ENCODE results near the gene AUH. TPM values are rescaled to one million over a fixed set of nuclear protein-coding genes. Genes with fewer than 3 reads are reported as not detected.
"Not testable (repeated sequence)": the region's sequence is repeated elsewhere in the genome, so short reads cannot be mapped to it uniquely, and the experiment has no call there.

Gene AUH
- polyA plus RNA-seq, 1 donor = 41.5 TPM

DNA sequence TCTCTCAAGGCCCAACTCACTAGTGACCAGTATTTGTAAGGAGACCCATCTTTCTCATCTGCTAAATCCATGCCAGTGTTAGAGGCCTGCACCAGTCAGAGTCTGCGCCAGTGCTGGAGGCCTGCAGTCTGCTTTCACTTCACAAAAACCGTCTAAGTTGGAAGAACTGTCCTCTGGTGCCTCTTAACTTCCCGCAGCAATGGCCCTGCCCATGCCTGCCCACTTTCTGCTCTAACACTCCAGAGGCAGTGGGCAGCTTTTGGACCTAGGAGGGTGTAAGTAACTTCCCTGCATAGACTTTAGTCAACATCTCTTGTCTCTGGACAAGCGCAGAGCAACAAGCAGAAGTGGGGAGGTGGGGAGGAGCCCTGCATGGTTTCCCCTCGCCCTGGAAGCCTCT, 152.9 kb downstream of the AUH start:
- DNase-seq = no peak

DNA sequence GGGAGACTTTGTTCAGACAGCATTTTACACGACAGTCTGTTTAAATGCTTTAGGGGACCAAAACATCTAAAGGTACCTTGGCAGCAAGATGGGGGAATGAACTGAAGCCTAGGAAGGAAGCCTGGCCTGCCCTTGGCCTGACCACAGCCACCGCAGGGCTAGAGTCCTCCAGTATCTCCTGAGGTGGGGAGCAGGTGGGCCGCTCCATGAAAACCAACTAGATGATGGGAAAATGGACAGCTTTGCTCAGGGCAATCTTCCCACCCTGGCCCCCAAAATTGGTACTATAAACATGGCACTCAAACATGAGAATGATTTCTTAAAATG, 153.3 kb downstream of the AUH start:
- no peak for DNase-seq

DNA sequence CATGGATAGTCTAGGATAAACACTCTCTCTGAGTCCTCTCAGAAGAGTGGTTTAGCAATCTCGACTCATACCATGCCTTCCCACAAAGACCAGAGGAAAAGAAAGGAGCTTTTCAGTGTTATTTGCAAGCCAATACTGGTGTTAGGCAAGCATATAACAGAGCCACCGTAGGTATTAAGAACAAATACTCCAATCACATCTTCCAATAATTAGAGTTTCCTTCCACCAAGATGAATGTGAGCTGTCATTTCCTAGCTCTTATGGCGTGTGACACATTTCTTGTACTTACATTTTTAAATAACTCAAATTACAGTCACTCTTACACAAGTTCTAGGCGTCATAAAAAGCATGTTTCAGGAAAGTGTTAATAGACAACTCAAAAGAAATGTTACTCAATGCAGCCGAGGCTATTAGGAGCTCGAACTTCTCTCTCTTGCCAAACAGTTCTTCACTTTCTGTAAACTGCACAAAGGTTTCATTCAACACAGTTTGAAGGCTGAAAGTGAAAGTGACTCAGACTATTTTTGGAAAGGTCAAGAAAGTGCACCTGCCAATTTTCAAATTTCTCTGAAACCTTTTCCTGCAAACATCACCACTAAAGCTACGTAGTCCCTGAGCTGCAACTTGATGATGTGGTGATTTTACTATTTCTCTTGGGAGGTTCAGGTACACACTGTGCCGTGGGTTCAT, 153.8 kb downstream of the AUH start:
- no peak for DNase-seq

DNA sequence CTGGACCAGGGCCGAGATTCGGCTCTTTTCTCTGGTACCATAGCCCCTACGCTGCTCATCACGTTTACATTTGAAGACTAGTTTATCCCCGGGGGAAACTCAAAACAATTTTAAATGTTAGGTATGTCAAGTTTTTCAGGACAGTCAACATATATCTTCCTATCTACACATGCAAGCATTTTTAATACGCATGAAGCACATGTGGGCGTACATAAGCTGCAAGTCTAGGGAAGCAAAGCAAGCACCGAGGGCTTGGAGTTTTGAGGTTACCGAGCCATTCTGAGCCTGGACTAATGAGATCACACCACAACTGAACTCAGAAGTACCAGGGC, 154.4 kb downstream of the AUH start:
- DNase-seq = no peak

DNA sequence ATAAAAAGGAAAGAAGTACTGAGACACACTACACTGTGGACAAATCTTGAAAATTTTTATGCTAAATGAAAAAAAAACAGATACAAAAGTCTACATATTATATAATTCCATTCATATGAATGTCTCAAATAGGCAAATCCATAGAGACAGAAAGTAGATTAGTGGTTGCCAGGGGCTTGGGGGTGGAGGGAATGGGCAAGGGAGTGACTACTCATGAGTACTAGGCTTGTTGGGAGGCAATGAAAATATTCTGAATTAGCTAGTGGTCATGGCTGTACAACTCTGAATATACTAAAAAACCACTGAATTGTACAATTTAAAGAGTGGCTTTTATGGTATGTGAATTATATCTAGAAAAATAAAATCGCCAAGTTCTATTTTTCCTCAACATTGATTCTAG, 154.9 kb downstream of the AUH start:
- DNase-seq = no peak

DNA sequence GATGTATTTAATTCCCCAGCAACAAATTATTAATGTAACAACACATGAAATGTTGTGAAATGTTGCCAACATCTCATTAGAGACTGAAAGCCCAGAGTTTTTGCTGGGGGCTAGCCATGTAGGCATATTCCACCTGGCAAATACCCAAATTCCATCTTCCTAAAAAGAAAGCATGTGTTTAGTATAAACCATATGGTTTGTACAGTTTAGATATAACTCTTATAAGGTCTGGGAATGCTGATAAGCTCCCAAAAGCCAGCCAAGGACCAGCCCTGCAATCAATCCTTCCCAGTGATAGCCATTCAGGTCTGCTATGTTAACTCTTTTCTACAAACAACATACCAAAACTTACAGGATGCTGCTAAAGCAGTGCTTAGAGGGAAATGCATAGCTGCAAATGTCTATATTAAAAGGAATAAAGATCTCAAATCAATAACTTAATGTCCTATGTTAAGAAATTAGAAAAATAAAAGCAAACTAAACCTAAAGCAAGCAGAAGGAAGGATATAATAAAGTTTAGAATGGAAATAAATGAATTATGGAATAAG, 158.9 kb downstream of the AUH start:
- no peak for DNase-seq

DNA sequence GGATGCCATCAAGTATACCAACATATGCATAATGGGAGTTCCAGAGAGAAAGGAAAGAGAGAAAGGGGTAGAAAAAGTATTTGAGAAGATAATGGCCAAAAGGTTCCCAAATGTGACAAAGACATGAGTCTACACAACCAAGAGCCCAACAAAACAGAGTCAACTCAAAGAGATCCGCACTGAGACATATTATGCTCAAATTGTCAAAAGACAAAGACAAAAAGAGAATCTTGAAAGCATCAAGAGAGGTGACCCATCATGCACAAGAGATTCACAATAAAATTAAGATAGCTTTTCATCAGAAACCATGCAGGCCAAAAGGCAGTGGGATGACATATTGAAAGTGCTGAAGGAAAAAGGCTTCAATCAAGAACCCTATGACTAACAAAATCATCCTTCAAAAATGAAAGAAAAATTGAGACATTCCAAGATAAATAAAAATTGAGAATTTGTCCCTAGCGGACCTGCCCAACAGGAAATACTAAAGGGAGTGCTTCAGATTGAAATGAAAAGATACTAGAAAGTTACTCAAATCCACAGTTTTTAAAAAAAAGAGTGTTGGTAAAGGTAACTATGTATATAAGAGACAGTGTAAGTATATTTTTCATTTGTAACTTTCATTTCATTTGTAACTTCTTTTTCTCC, 160.9 kb downstream of the AUH start:
- DNase-seq = no peak

DNA sequence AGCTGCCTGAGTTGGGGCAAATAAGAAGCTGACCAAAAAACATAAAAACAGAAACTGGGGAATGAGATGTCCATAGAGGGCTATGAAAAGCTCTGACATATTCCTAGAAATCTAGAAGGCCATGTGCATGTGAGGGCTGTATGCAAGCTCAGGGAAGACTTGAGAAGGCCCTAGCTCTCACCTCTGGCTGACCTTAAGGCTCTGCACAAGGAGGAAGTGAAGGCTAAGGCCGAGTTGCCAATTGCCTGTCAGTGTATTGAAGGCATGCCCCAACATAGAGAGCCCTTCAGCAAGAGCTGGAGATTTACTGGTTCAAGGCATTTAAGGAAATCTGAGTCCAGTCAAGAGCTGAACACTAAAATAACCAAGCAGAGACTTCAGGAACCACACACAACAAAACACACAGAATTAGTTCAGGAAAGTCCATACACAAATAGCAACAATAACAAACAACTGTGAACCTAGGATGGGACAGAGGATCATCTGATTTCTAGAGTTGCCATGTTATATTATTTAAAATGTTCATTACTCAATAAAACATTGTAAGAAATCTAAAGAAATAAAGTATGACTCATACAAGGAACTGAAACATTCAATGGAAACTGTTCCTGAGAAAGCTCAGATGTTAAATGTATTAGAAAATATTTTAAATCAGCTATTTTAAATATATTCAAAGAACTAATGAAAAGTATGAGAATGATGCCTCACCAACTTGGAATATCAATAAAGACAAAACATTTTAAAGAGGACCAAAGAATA, 161.8 kb downstream of the AUH start:
- no peak for DNase-seq

DNA sequence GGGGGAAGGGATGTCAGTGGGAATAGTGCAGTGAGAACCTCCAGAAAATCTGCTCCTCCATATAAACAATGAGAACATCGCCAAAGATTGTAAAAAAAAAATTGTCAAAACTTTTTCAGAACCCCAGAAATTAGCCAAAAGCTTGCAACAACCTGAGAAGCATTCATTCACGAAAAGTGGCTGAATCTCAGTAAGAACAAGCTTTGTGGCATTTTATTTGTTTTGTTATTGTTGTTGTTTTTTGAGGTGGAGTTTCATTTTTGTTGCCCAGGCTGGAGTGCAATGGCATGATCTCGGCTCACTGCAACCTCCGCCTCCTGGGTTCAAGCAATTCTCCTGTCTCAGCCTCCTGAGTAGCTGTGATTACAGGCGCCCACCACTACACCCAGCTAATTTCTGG, 162.8 kb downstream of the AUH start:
- DNase-seq = not testable (repeated sequence)

DNA sequence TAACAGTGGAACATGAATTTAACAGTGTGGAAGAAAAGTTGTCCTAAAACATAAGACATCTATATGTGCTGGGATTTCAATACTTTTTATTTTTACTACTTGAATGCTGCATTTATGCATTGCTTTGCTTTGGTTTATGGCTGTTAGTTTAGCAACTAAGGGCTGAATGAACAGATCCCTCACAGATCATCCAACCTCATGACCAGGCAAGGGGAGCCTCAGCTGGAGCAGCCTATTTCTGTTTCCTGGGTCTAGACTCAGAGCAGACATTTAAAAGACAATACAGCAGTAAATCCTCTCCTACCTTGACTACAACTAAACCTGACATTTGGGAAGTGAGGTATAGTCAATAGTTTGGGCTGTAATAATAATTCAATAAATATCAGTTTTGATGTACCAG, 163.3 kb downstream of the AUH start:
- DNase-seq = no peak

DNA sequence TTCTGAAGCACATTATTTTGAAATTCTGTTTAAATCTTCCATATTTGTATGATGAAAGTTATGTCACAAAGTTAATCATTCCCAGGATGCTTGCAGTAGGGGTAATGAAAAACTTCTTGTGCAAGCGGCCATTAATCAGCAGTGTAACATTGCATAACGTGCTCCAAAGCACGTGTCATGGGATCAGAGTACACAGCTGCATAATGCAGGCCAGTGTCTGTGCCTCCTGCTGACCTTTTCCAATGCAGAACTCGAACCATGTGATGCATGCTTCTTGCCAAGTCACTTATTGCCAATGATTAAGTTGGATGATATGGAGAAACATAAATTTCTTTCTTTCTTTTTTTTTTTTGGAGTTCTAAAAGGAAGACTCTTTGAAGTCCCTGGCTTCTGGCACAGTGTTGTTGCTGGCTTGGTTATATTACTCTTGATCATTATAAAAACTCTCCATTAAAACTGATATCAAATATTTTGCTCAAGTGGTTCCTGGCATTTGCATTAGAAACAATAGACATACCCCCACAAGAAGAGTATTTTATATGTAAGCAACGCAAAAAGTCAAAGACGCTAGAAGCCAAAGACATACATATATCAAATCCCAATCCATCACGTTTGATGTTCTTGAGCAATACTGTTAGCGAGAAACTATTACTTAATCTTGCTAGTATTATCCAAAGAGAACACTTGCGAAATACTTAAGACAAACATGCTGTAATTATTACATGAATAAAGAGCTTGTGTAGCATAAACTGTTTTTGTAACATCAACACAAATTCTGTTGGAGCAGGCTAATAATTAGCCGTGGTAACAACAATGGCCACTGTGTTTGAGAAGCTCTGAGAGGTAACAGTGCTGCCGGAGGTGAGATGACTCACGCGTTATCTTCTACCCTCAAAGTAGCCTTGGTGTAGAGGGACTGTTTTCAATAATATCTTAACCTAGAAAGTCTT, 164.2 kb downstream of the AUH start:
- DNase-seq = peak; percentile 82

DNA sequence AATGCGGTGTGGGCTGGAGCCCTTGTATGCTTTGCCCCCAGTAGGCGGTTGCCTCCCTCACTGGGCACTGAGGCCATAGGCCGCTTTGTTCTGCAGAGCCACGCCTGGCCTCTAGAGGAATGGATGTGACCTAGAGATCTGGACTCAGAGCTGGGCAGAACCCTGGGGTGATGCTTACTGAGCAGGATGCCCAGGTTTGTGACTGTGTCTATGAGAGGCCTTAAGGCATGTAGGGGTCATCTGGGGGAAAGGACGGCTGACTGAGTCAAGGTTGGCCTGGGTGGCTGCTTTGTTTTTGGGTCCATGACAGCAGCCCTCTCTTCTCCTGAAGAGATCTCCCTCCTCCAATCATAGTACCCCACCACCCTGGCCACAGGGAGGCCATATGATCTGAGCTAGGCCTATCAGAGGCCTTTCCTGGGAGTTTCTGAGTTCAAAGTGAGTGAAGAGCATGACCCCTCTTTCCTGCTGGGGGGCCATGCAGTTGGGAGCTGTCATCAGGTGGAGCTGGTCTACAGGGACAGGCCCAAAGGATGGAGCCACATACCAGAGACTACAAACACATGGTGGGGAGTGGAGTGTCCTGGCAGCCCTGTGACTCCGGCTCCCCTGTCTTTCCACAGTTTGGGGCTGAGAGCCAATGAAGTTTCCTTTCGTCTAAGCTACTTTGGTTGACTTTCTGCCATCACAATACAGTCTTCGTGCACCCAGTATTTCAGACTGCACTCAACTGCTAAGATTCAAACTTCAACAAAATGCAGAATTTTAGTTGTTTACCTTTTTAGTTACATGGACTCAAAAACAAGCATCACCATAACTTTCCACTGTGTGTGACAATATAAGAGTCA, 165.4 kb downstream of the AUH start:
- DNase-seq = no peak

DNA sequence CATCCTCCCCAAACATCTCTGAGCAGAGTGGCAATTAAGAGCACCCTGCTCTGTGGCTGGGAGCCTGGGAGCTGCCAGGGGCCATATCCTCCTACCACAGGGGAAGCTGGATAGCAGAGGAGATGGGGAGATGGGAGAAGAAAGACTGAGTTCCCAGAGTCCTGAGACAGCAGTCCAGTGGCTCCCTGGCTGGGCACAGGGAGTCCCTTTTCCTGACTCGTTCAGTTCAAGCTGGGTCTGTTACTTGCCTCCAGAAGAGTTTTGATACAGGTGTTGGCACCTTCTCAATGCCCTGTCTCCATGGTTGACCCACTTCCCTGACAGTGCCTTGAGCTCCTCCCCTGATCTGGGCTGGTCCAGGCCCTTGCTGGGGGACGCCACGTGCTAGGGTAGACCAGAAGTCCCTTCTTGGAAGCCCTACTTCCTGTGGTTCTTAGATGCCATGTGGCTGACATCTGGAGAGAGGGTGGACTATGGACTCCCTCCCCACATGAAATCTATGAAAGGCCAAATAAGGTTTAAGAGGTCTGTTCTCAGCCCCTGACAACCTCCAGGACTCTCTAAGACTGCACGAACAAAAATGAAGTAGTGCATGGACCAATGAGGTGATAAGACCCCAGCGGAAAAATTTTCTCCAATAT, 166.2 kb downstream of the AUH start:
- no peak for DNase-seq

DNA sequence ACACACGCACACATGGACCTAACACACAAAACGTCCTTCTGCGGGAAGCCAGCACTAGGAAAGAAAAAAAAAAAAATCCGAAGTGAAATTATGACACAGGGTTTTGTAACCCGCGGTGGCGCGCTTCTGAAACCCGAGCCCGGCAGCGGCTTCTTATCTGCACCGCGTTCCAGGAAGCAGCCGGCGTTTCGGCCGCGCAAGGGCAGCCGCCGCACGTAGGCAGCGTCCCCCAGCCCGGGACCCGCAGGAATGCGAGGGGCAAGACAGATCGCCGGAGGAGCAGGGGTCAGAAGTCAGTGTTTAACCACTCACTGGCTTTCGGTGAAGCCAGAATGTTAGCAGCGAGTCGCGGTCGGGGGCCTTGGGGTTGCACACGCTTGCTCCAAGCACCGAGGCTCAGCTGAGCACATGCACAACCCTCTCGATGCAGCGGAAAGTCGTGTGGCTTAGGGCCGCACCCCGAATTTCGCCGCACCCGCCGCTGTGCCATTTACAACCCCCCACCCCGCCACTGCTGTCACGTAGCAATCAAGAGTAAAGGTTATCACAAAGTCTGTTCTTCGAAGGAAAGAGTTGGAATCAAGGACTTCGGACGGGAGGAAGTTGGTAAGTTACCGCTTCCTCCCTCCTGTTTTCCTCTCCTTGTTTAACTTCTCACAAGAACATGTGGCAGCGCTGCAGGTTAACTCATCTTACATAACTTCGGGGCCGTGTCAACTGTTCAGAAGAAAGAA, 167.9 kb downstream of the AUH start:
- DNase-seq = peak; percentile 79

DNA sequence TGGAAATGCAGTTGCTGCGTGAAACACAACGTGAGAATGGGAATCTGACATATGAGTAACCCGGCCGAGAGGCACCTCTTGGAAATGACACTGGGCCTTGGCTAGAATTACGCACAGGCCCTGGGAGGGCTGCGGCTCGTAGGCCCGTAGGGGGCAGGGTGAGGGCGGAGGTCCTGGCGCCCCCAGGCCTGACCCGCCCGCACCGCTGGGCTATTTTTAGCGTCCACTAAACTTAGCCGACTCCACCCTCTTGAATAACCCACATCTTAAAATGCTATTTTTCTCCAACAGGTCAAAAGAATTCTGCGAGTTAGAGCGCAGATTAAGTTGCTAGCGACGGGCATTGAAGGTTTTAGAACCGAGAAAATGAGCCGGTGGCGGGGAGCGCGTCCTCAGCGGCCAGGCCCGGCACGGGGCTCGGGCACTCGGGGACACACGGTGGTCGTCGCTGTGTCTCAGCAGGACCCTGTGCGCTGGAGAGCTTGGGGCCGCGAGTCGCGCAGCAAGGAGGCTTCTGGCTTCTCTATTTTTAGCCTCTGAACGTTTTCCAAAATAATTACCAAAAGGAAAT, 168.5 kb downstream of the AUH start:
- peak; percentile 68 for DNase-seq

DNA sequence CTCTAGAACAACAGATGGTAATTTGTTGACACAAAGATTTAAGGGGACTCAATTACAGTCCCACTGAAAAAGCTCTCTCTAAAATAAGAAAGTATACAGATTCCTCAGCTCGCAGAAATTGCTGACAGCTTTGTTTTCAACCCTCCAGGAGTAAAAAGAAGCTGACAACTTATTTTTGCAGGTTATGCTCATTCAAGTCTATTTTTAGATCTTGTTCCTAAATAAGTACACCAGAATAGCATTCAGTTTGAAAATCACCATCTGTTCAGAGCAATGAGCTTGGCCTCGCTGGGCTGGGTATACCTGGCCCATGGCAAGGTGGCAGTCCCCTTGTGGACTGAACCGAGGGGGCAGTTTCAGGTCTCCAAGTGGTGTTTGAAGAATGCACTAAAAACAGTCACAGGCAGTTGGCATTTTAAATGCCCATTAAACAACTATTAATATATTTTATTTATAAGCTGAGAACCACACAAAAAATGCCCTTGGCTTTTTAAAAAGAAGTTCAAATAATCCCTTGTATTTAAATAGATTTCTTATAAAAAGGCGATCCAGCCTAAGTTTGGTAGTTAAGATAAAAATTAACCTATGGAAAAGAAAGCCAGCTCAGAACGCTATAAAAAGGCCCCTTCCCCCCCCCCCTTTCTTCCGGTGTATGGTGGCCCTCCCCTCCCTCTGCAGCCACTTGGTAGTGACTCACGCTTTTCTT, 169.2 kb downstream of the AUH start:
- no peak for DNase-seq

DNA sequence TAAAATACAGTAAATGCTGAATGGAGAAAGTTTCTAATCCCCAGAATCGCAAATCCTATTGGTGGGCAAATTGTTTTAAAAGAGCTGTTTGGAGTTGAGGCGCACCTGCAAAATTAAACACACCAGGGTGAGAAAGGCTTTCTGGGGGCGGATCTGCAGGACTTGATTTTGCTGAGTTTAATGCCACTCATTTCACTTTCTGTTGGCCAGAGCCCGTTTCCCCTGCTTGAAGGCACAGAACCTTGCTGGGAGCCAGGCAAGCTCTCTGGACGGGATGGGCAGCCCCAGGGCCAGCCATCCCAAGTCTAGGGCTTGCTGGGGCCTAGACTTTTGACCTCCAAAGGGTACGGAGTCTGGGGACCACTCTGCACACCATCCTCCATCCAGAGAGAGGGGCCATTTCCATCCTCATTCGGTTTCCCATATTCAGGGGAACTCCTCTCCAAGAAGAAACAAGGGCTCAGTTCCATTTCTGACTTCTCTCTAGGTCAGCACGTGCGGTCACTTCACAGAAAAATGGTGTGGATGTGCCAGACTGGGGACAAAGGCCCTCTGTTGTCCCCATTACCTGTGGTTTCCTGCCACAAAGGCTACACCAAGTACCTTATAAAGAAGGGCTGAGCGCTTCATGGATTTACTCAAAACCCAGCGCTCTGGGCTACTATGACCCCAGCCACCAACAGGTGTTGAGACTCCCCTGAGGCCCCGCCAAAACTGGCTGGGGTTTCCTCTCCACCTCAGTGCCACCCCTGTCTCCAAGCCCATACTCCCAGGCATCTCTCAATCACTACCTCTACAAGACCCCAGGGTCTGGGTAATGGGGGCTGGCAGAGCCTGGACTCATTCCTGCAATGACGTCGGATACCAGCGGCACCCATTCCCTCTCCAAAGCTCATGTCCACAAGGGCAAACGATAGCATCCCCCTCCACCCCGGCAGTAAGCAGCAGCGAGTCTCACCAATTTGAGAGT, 170.0 kb downstream of the AUH start:
- no peak for DNase-seq

DNA sequence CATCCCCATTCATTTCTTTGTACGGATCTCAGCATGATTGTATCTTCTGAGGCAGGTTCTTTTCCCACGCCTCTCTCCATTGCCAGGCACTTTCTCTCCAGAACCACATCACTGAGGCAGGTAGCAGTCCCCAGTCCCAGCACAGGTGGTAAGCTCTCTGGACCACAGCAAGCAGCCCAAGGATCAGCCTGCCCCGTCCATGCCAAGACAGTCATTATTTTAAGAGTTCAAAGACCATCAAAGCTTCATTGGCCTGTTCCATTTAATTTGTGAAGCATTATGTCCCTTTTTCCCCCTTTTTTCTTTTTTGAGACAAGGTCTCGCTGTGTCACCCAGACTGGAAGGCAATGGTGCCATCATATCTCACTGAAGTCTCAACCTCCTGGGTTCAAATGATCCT, 171.7 kb downstream of the AUH start:
- no peak for DNase-seq

Data from left kidney (tissue), 2 donors.